HepG2 (cell line): Measurements from ENCODE around the gene GALNT17. TPM values are rescaled to one million over a fixed set of nuclear protein-coding genes. Genes with fewer than 3 reads are reported as not detected.

Experiments
- ATAC-seq: fragments of 200-7000 bp; cut with Tn5 transposase; 3 replicates; pipeline ENCODE4 v1.9.1; 2020; ENCODE audit warnings: mild to moderate bottlenecking, moderate library complexity
- BruUV-seq: library from RNA; stranded (reverse); fragments of 400-500 nt; replicated peaks from 2 replicates; lab custom pipeline; 2021; lab: Mats Ljungman, UMichigan
- CTCF ChIA-PET: fragments of 300-600 bp; formaldehyde crosslinking; extraction: SDS; loops from one replicate; lab custom pipeline; 2021; ENCODE audit warnings: low total read pairs, inconsistent platforms, low intra/inter-chr PET ratio; lab: Yijun Ruan, JAX
- POLR2A ChIA-PET: fragments of 350-600 bp; sonication (Branson Sonifier 250); formaldehyde crosslinking; loops from one replicate; lab custom pipeline; 2020; ENCODE audit warnings: antibody characterized with exemption, inconsistent platforms; lab: Yijun Ruan, JAX
- DNase-seq: peaks from one replicate; pipeline ENCODE4 v3.0.0-alpha.2; 2015; ENCODE audit warnings: low spot score
- FAIRE-seq: peaks from 3 replicates; lab custom pipeline; 2011; peaks lifted over from hg19 to GRCh38; lab: Jason Lieb, UNC
- H2AFZ ChIP-seq: one replicate; pipeline ENCODE4 v1.6.1; 2011; ENCODE audit warnings: low read length, inconsistent platforms
- H3K27ac ChIP-seq: fragments of 300-600 bp; 3 replicates; pipeline ENCODE4 v1.8.0; 2011; ENCODE audit warnings: mixed run types, mild to moderate bottlenecking, mixed read lengths, low read length, inconsistent platforms; ENCODE audit not compliant: insufficient read depth; ENCODE audit errors: extremely low read length
- H3K27me3 ChIP-seq, 2 experiments: fragments of 200-600 bp in 1 of 2; 2 replicates in 1 of 2; 3 replicates in 1 of 2; pipeline versions ENCODE4 v1.6.0 to v1.8.0; 2011; ENCODE audit warnings: low read length in 2 of 2, mild to moderate bottlenecking in 2 of 2, moderate library complexity in 2 of 2, inconsistent platforms in 1 of 2; ENCODE audit not compliant: insufficient read depth in 2 of 2, control insufficient read depth in 1 of 2
- H3K36me3 ChIP-seq, 2 experiments: fragments of 200-600 bp in 1 of 2; replicated peaks in 1 of 2; 2 replicates in 1 of 2; 3 replicates in 1 of 2; pipeline versions ENCODE4 v1.5.1 to v1.8.0; 2011; ENCODE audit warnings: low read length in 2 of 2, inconsistent platforms in 1 of 2; ENCODE audit not compliant: insufficient read depth in 2 of 2, control insufficient read depth in 1 of 2
- H3K4me1 ChIP-seq: 2 replicates; pipeline ENCODE4 v1.5.1; 2012; ENCODE audit warnings: low read length, inconsistent platforms; ENCODE audit not compliant: insufficient read depth
- H3K4me2 ChIP-seq: 2 replicates; pipeline ENCODE4 v1.6.0; 2011; ENCODE audit warnings: low read depth, low read length, inconsistent platforms
- H3K4me3 ChIP-seq, 3 experiments: fragments of 200-600 bp in 1 of 3; sonication (generic), shearing (Covaris generic) in 1 of 3; replicated peaks in 1 of 3; 2 replicates each; pipeline ENCODE4 v1.5.1; 2011 to 2016; ENCODE audit warnings: low read length in 3 of 3, inconsistent platforms in 2 of 3, low read depth in 2 of 3, mild to moderate bottlenecking in 2 of 3, control low read depth in 1 of 3, mixed read lengths in 1 of 3; ENCODE audit not compliant: insufficient read depth in 1 of 3
- H3K79me2 ChIP-seq: one replicate; pipeline ENCODE4 v1.6.1; 2011; ENCODE audit warnings: low read length, inconsistent platforms; ENCODE audit not compliant: insufficient read depth
- H3K9ac ChIP-seq: 2 replicates; pipeline ENCODE4 v1.6.0; 2011; ENCODE audit warnings: mild to moderate bottlenecking, low read depth, low read length, inconsistent platforms; ENCODE audit not compliant: insufficient read depth
- H3K9me3 ChIP-seq: 2 replicates; pipeline ENCODE4 v1.5.1; 2012; ENCODE audit warnings: mild to moderate bottlenecking, low read length
- H4K20me1 ChIP-seq: 2 replicates; pipeline ENCODE4 v1.6.0; 2011; ENCODE audit warnings: inconsistent platforms, mild to moderate bottlenecking, low read length, moderate library complexity; ENCODE audit not compliant: insufficient read depth
- ADNP ChIP-seq: sonication (generic); formaldehyde crosslinking; IDR thresholded peaks from 2 replicates; pipeline ENCODE4 v1.4.0; 2020; ENCODE audit warnings: missing genetic modification reagents
- BHLHE40 ChIP-seq: IDR thresholded peaks from 2 replicates; pipeline ENCODE4 v1.6.1; 2011; ENCODE audit warnings: low read length, improper control_type of control experiment
- HNRNPK ChIP-seq: fragments of 200-400 bp; formaldehyde crosslinking; IDR thresholded peaks from 2 replicates; pipeline ENCODE4 v1.6.1; 2018; ENCODE audit warnings: low read length, low read depth, moderate library complexity, mild to moderate bottlenecking; ENCODE audit not compliant: poor library complexity, severe bottlenecking
- KDM3A ChIP-seq: IDR thresholded peaks from 2 replicates; pipeline ENCODE4 v1.6.1; 2018; ENCODE audit warnings: low read depth, missing compliant biosample characterization
- NCOA1 ChIP-seq: sonication (generic); formaldehyde crosslinking; IDR thresholded peaks from 2 replicates; pipeline ENCODE4 v1.9.0; 2021; ENCODE audit warnings: missing genetic modification reagents
- SOX13 ChIP-seq, 3 experiments: fragments of 450-650 bp in 1 of 3; sonication (generic) in 1 of 3; formaldehyde crosslinking in 1 of 3; IDR thresholded peaks in 2 of 3; conservative IDR thresholded peaks in 1 of 3; 2 replicates each; pipeline versions ENCODE4 v1.5.0 to v1.6.1; 2016 to 2020; ENCODE audit warnings: antibody characterized with exemption in 1 of 3, mild to moderate bottlenecking in 1 of 3, missing compliant biosample characterization in 1 of 3, missing genetic modification reagents in 1 of 3, moderate library complexity in 1 of 3
- TAF1 ChIP-seq: sonication (generic); formaldehyde crosslinking; IDR thresholded peaks from 2 replicates; pipeline ENCODE4 v1.4.0; 2020; ENCODE audit warnings: missing genetic modification reagents
- ZFP36L2 ChIP-seq: sonication (generic); formaldehyde crosslinking; IDR thresholded peaks from 2 replicates; pipeline ENCODE4 v1.4.0; 2020; ENCODE audit warnings: missing genetic modification reagents
- ZNF207 ChIP-seq: fragments of 450-650 bp; IDR thresholded peaks from 2 replicates; pipeline ENCODE4 v1.6.1; 2016; ENCODE audit warnings: antibody characterized with exemption, borderline replicate concordance
- ZNF468 ChIP-seq: sonication (generic); formaldehyde crosslinking; IDR thresholded peaks from 2 replicates; pipeline ENCODE4 v1.8.0; 2022; ENCODE audit warnings: mild to moderate bottlenecking, moderate library complexity, missing genetic modification reagents
- ZNF781 ChIP-seq: sonication (generic); formaldehyde crosslinking; IDR thresholded peaks from 2 replicates; pipeline ENCODE4 v1.5.1; 2020; ENCODE audit warnings: borderline replicate concordance, mild to moderate bottlenecking, missing genetic modification reagents; ENCODE audit errors: not compliant biosample characterization
- ZSCAN30 ChIP-seq: sonication (generic); formaldehyde crosslinking; IDR thresholded peaks from 2 replicates; pipeline ENCODE4 v1.5.0; 2020; ENCODE audit warnings: mild to moderate bottlenecking, missing genetic modification reagents
- WGBS: methylation state at CpG from one replicate; pipeline ENCODE4 v1.1.6; 2017; ENCODE audit warnings: low lambda C conversion rate; 5-methylcytosine and 5-hydroxymethylcytosine counted together
- in situ Hi-C: cut with HindIII; loops from 2 replicates; pipeline ENCODE4 v1.10.0; 2017; ENCODE audit warnings: low pct_unique_long_range_greater_than_20kb; ENCODE audit not compliant: extremely low pct_ligation_motif_present
- intact Hi-C: fragments of 100-400 bp; cut with micrococcal nuclease; formaldehyde crosslinking; loops from one replicate; pipeline ENCODE4 v1.10.0; 2022; ENCODE audit not compliant: unreplicated experiment
- polyA plus RNA-seq, 8 experiments: library from polyadenylated mRNA; depleted of rRNA in 3 of 8; stranded (reverse) in 7 of 8; unstranded in 1 of 8; fragments of >200 nt; fragmentation: Illumina TruSeq in 4 of 8; extraction: Trizol in 4 of 8; gene quantifications; 2 replicates each; pipeline versions ENCODE4 v1.2.1 to v1.2.3, GENCODE V29; 2011 to 2016; ENCODE audit warnings: low read depth in 4 of 8, missing spikeins in 1 of 8, mixed read lengths in 1 of 8; ENCODE audit not compliant: insufficient read depth in 1 of 8
- total RNA-seq, 5 experiments: library from RNA; depleted of rRNA; stranded (reverse); fragments of >200 nt; fragmentation: Illumina TruSeq; extraction: Trizol; gene quantifications; 2 replicates each; pipeline ENCODE4 v1.2.3, GENCODE V29; 2016; ENCODE audit warnings: low read depth in 1 of 5
- TF ChIP-seq, protein P1 (sequence below): sonication (generic); formaldehyde crosslinking; IDR thresholded peaks from 2 replicates; pipeline ENCODE4; 2020; ENCODE audit warnings: missing genetic modification reagents, mild to moderate bottlenecking, borderline replicate concordance

The GALNT17 gene
- total and polyA plus RNA-seq, 2 of the 13 experiments (the other 11 are each of a cell fraction or from before 2014, with no cell fraction given): not detected

DNA sequence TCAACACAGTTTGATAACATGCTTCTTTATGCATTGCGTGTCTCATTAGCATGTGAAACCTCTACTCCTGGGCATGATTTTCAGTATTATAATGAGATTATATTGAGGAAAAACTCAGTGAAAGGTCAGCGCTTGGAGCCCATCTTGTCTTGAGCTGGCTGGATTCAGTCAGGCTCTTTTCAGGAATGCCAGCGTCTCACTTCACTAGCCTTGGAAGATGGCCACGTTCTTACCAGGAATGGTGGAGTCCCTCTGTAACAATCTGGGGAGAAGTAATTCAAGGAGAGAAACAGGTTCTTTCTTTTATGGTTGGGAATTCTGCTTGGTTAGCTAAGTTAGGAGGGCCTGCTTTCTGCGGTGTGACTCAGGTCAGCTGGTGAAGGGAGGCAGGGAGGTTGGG lies 241.0 kb downstream of the GALNT17 start:
- Histone ChIP-seq H3K4me1 (no peaks in the 10 kb centered on the region), H3K27me3 (no peaks in the 10 kb centered on the region; a peak in 1 of 5 replicates), H3K4me2 (no peak overlapping the region), H3K4me3 (no peak overlapping the region), H3K27ac (no peak overlapping the region), H3K36me3 (no peaks in the 10 kb centered on the region), H3K9ac (no peak overlapping the region), H2AFZ (no peak overlapping the region), H4K20me1 (no peaks in the 10 kb centered on the region), H3K79me2 (no peaks in the 10 kb centered on the region), H3K9me3 (peaks cover 15% of the 10 kb centered on the region)
- ChIA-PET CTCF (no interaction called here), POLR2A (no interaction called here)
- WGBS: 45% methylated on average over 5 of the region's 5 CpGs
- DNase-seq (no peak), FAIRE-seq (no peak), ATAC-seq (no peak)
- no TSS peak for BruUV-seq
- no peak for TF ChIP-seq KDM3A (CRISPR knock-in tag)
- TF ChIP-seq, protein P1, sequence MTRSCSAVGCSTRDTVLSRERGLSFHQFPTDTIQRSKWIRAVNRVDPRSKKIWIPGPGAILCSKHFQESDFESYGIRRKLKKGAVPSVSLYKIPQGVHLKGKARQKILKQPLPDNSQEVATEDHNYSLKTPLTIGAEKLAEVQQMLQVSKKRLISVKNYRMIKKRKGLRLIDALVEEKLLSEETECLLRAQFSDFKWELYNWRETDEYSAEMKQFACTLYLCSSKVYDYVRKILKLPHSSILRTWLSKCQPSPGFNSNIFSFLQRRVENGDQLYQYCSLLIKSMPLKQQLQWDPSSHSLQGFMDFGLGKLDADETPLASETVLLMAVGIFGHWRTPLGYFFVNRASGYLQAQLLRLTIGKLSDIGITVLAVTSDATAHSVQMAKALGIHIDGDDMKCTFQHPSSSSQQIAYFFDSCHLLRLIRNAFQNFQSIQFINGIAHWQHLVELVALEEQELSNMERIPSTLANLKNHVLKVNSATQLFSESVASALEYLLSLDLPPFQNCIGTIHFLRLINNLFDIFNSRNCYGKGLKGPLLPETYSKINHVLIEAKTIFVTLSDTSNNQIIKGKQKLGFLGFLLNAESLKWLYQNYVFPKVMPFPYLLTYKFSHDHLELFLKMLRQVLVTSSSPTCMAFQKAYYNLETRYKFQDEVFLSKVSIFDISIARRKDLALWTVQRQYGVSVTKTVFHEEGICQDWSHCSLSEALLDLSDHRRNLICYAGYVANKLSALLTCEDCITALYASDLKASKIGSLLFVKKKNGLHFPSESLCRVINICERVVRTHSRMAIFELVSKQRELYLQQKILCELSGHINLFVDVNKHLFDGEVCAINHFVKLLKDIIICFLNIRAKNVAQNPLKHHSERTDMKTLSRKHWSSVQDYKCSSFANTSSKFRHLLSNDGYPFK (CRISPR knock-in tag): no peak
- intact Hi-C loops: no loop called here
- in situ Hi-C loops: no loop called here

DNA sequence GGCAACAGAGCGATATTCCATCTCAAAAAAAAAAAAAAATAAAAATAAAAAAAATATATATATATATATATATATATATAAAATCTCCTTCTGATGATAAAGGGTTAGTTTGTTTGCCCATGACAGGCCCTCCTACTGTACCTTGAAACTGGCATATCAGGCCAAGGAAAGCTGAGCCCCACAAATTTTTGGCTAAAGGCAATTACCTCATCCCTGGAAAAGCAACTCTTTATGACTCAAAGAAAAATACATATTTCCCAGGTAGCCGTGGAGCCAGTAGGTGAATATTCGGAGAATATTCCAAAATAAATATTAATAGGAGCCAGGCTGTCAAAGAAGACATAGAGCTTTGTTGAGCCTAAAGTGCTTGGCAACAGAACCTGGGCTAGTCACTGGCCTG lies 245.1 kb downstream of the GALNT17 start:
- ChIA-PET POLR2A (no interaction called here), CTCF (no interaction called here)
- no peak overlapping the region for H3K4me2 ChIP-seq
- H2AFZ ChIP-seq: no peak overlapping the region
- no peak for DNase-seq
- no TSS peak for BruUV-seq
- H3K9ac ChIP-seq: no peak overlapping the region
- FAIRE-seq: no peak
- peaks cover 32% of the 10 kb centered on the region for H3K9me3 ChIP-seq
- intact Hi-C loops (no loop called here), in situ Hi-C loops (no loop called here)
- no peaks in the 10 kb centered on the region for H3K36me3 ChIP-seq
- no peaks in the 10 kb centered on the region for H3K4me1 ChIP-seq
- no peaks in the 10 kb centered on the region for H4K20me1 ChIP-seq
- H3K27me3 ChIP-seq: no peaks in the 10 kb centered on the region; a peak in 1 of 5 replicates
- ATAC-seq: no peak
- 16% methylated on average over 3 of the region's 3 CpGs for WGBS
- H3K79me2 ChIP-seq: no peaks in the 10 kb centered on the region
- no peak overlapping the region for H3K27ac ChIP-seq
- no peak overlapping the region for H3K4me3 ChIP-seq
- TF ChIP-seq TAF1 (CRISPR knock-in tag): no peak
- no peak for TF ChIP-seq HNRNPK
- TF ChIP-seq ADNP (CRISPR knock-in tag): no peak
- no peak for TF ChIP-seq ZNF207
- no peak for TF ChIP-seq ZNF468 (CRISPR knock-in tag)
- no peak for TF ChIP-seq NCOA1 (CRISPR knock-in tag)
- TF ChIP-seq ZNF781: no peak
- no peak for TF ChIP-seq ZSCAN30 (CRISPR knock-in tag)
- no peak for TF ChIP-seq BHLHE40
- no peak for TF ChIP-seq ZFP36L2 (CRISPR knock-in tag)
- TF ChIP-seq SOX13 (IDR thresholded peaks at IDR 0.05): no peak
- TF ChIP-seq SOX13 (CRISPR knock-in tag; conservative IDR thresholded peaks at IDR 0.05 in 1 of 2, IDR thresholded peaks at IDR 0.05 in 1 of 2): no peak
